Measurements from ENCODE around the gene PLA2G6. TPM values are rescaled to one million over a fixed set of nuclear protein-coding genes. Genes with fewer than 3 reads are reported as not detected.

The PLA2G6 gene
- total RNA-seq, 4 donors from 2014 or later, result 30.7 to 327 (median 72.3) TPM

GRCh38 chr22:38144025-38144405 is 37.6 kb downstream of the PLA2G6 start:
- no peaks in the 10 kb centered on the region for H3K9me3 ChIP-seq
- no peaks in the 10 kb centered on the region for H3K27me3 ChIP-seq
- no peaks in the 10 kb centered on the region for H3K36me3 ChIP-seq
- WGBS, 2 donors (ENCODE audit: low coverage in 1 of 2), result 98% methylated on average over 5 of the region's 5 CpGs; no CpG with 5 or more reads in 1 of the 2 donors
- H3K4me3 ChIP-seq, result no peak overlapping the region
- in situ Hi-C loops (cut with MboI; ENCODE audit: low pct_ligation_motif_present in 1 of 4, low pct_unique_long_range_greater_than_20kb in 1 of 4, low sequenced_read_pairs in 3 of 4), result no loop called here
- no peak overlapping the region for H3K27ac ChIP-seq
- DNase-seq, result no peak
- no peak for TF ChIP-seq POLR2A (IDR thresholded peaks at IDR 0.05)
- TF ChIP-seq CTCF (IDR thresholded peaks at IDR 0.05), result no peak
- no peak for TF ChIP-seq POLR2AphosphoS5 (IDR thresholded peaks at IDR 0.05)
- intact Hi-C loops (cut with DNase I; ENCODE audit: low total_unique reads), result no loop called here
- H3K4me1 ChIP-seq, result no peaks in the 10 kb centered on the region

DNA sequence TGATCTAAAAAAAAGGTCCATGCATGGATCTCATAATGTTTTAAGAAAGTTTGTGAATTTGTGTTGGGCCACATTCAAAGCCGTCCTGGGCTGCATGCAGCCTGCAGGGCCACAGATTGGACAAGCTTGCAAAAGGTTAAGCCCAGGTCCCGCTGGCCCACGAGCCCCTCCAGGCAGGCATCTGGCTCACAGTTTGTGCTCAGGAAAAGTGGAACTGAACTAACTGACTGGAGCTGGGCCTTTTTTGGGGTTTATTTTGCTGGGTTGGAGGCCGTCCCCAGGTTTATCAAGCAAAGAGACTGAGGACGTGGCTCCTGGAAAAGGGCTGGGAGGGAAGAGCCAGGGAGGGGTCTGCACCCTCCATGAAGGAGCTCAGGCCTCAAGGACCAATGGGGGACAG is 39.0 kb downstream of the PLA2G6 start:
- no peaks in the 10 kb centered on the region for H3K4me1 ChIP-seq
- intact Hi-C loops (cut with DNase I; ENCODE audit: low total_unique reads) (no loop called here), in situ Hi-C loops (cut with MboI; ENCODE audit: low pct_ligation_motif_present in 1 of 4, low pct_unique_long_range_greater_than_20kb in 1 of 4, low sequenced_read_pairs in 3 of 4) (no loop called here)
- H3K27me3 ChIP-seq, result no peaks in the 10 kb centered on the region
- 91 to 100% methylated on average over 2 to 5 of the region's 5 CpGs for WGBS, 2 donors (ENCODE audit: low coverage in 1 of 2)
- H3K4me3 ChIP-seq, result no peak overlapping the region
- no peak overlapping the region for H3K27ac ChIP-seq
- H3K9me3 ChIP-seq, result no peaks in the 10 kb centered on the region
- H3K36me3 ChIP-seq, result no peaks in the 10 kb centered on the region
- no peak for TF ChIP-seq POLR2AphosphoS5 (IDR thresholded peaks at IDR 0.05)
- no peak for TF ChIP-seq CTCF (IDR thresholded peaks at IDR 0.05)
- TF ChIP-seq POLR2A (IDR thresholded peaks at IDR 0.05), result no peak
- no peak for TF ChIP-seq EP300 (IDR thresholded peaks at IDR 0.05; ENCODE audit: low read depth)
- DNase-seq, result no peak

DNA sequence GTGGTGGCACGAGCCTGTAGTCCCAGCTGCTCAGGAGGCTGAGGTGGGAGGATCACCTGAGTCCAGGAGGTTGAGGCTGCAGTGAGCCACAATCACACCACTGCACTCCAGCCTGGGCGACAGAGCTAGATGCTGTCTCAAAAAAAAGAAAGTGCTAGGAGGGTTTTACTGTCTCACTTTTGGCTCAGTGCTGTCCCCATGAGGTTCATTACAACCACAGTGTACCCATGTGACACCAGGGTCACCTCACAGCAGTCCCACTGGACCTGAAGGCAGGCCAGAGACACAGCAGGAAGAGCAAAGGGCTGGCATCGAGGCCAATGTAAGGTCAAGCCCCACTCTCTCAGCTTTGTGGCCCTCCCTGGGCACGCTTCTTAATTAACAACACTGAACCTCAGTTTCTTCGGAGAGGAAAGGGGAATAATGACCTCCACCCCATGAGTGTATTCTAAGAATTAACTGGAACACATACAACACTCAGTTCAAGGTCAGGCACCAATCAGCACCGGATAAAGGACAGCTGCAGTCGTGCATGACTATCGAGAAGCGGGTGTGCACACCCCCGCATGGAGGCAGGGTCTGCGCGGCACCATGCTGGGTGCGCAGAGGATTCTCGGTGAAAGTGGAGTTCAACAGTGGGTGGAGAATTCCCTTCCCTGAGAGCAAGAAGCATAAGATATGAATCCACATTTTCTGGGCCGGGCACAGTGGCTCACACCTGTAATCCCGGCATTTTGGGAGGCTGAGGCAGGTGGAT is 40.2 kb downstream of the PLA2G6 start:
- intact Hi-C loops (cut with DNase I; ENCODE audit: low total_unique reads), result no loop called here
- H3K4me3 ChIP-seq, result no peak overlapping the region
- WGBS, 2 donors (ENCODE audit: low coverage in 1 of 2), result 89% methylated on average over 16 of the region's 16 CpGs; no CpG with 5 or more reads in 1 of the 2 donors
- no peaks in the 10 kb centered on the region for H3K36me3 ChIP-seq
- TF ChIP-seq POLR2AphosphoS5 (IDR thresholded peaks at IDR 0.05), result no peak
- TF ChIP-seq POLR2A (IDR thresholded peaks at IDR 0.05), result no peak
- TF ChIP-seq EP300 (IDR thresholded peaks at IDR 0.05; ENCODE audit: low read depth), result no peak
- no peak for TF ChIP-seq CTCF (IDR thresholded peaks at IDR 0.05)
- no peaks in the 10 kb centered on the region for H3K27me3 ChIP-seq
- no peaks in the 10 kb centered on the region for H3K4me1 ChIP-seq
- no peak overlapping the region for H3K27ac ChIP-seq
- DNase-seq, result no peak
- in situ Hi-C loops (cut with MboI; ENCODE audit: low pct_ligation_motif_present in 1 of 4, low pct_unique_long_range_greater_than_20kb in 1 of 4, low sequenced_read_pairs in 3 of 4), result no loop called here
- H3K9me3 ChIP-seq, result no peaks in the 10 kb centered on the region

DNA sequence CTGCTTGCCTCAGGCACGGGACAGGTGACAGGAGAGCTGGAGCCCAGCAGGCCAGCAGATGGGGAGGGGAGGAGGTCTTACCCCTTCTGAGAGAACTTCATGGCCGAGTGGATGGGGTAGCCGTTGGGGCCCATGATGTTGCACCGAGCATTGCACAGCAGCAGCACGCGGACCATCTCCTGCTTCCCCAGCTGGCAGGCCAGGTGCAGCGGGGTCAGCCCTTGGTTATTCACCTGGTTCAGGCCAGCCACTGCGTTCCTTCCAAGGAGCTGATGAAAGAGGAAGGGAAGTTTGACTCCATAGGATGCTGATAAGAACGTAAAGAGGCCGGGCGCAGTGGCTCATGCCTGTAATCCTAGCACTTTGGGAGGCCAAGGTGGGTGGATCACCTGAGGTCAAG is 41.7 kb downstream of the PLA2G6 start:
- in situ Hi-C loops (cut with MboI; ENCODE audit: low pct_ligation_motif_present in 1 of 4, low pct_unique_long_range_greater_than_20kb in 1 of 4, low sequenced_read_pairs in 3 of 4), result no loop called here
- Histone ChIP-seq H3K9me3 (no peaks in the 10 kb centered on the region), H3K4me1 (no peaks in the 10 kb centered on the region), H3K4me3 (no peak overlapping the region), H3K36me3 (no peaks in the 10 kb centered on the region), H3K27me3 (no peaks in the 10 kb centered on the region), H3K27ac (no peak overlapping the region)
- 96% methylated on average over 11 of the region's 11 CpGs; no CpG with 5 or more reads in 1 of the 2 donors for WGBS, 2 donors (ENCODE audit: low coverage in 1 of 2)
- no peak for DNase-seq
- no peak for TF ChIP-seq POLR2A (IDR thresholded peaks at IDR 0.05)
- no peak for TF ChIP-seq EP300 (IDR thresholded peaks at IDR 0.05; ENCODE audit: low read depth)
- TF ChIP-seq POLR2AphosphoS5 (IDR thresholded peaks at IDR 0.05), result no peak
- no peak for TF ChIP-seq CTCF (IDR thresholded peaks at IDR 0.05)
- intact Hi-C loops (cut with DNase I; ENCODE audit: low total_unique reads), result no loop called here
